Measurements from ENCODE around the gene NLRP8. TPM values are rescaled to one million over a fixed set of nuclear protein-coding genes. Genes with fewer than 3 reads are reported as not detected.
"Not testable (repeated sequence)": the region's sequence is repeated elsewhere in the genome, so short reads cannot be mapped to it uniquely, and the experiment has no call there.

NLRP8 gene
- total RNA-seq = not detected

DNA sequence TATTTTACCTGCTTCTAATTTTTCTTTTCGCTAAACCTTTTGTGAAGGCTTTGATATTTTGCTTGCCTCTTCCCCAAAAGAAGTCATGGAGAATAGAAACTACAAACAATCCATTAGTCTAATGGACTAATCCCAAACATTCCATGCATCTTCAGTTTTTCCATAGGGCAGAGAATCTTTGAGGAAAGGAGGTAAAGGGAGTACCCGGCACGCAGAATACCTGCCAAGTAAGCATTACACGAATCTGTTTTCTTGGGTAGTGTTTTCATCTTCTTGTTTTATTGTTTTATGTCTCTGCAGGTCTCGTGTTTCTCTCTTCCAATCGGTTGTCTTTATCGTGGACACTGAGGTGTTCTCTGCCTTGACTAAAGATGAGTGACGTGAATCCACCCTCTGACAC, at the start of gene NLRP8:
Gene NLRP8 (plus strand): TSS at position 301 of the 400 bp plus-strand sequence.
- ATAC-seq = no peak

GRCh38 chr19:55898911-55899310, 48.7 kb upstream of the NLRP8 start:
- no peak for ATAC-seq

GRCh38 chr19:55901369-55902079, 46.1 kb upstream of the NLRP8 start:
- ATAC-seq = no peak

DNA sequence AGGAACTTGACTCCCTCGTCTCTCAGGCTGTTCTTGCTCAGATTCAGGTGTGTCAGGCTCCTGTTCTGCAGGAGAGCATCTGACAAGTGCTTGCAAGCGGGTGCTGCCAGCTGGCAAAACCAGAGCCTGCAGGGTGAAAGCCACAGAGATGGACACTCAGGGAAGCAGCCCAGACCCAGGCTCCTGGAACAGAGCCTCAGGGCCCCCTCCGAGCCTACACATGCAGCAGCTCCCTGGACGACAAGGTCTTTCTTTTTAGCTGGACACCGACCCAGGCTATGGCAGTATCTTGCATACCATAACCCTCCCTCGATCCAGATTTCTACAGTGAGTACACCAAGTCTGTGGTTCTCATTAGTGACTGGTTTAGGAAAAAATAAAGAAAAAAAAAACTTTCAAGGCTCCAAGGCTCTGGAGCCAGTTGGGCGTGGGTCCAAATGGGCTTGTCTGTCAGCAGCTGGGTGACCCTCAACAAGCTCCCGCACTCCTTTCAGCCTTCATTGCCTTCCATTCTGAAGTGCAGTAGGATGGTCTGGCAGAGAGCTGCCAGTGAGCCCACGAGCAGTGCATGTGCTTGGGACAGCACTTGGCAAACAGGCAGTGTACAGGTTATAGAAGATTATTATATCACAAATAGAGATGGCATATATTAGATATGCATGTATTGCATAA, 45.4 kb upstream of the NLRP8 start:
- ATAC-seq = no peak

DNA sequence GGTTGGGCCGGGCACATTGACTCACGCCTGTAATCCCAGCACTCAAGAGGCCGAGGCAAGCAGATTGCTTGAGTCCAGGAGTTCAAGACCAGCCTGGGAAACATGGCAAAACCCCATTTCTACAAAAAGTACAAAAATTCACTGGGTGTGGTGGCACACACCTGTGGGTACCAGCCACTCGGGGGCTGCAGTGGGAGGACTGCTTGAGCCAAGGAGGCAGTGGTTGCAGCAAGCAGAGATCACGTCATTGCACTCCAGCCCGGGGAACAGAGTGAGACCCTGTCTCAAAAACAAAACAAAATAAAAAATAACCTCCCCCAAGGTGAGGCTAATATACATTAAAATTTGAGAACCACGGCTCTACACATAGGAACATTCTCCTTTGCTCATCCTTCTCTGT, 40.3 kb upstream of the NLRP8 start:
- ATAC-seq = no peak

DNA sequence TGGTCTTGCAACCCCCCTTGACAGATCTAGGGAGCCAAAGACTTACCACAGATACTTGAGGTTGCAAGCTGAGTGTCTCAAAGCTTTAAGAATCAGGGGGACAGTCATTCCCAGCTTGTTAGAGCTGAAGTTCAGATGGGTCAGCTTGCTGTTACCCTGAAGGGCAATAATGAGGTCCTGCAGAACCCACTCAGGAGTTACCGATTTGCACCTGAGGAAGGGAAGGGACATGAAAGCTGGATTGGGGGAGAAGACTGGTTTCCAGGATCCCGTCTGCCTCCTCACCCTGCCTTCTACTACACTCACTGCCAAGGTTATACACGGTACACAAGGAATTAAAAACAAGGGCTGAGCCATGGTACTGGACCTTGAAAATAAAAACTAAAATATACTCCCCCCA, 39.9 kb upstream of the NLRP8 start:
- ATAC-seq = no peak

DNA sequence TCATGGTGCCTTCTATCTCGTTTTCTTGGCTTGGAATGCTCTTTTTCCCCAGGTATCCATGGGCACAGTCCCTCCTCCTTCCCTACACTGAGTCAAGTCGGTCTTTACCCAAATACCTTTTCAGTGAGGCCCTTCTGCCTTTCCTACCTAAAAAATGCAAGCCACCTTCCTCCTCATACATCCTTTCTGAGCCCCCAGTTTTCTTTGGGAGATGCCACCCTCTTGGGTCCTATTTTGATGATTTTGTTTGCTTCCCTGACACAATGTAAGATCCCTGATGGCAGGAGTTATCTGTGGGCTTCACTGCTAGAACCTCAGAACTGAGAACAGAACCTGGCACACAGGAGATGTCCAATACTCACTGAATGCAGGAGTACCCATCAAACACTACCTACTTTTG, 37.8 kb upstream of the NLRP8 start:
- no peak for ATAC-seq

GRCh38 chr19:55912916-55913315, 34.7 kb upstream of the NLRP8 start:
- ATAC-seq = no peak

- no peak for ATAC-seq
Measured at GRCh38 chr19:55913643-55914268, 33.9 kb upstream of the NLRP8 start.

- ATAC-seq = no peak
Measured at GRCh38 chr19:55923556-55923955, 24.1 kb upstream of the NLRP8 start.

- no peak for ATAC-seq
Measured at GRCh38 chr19:55927991-55928390, 19.6 kb upstream of the NLRP8 start.

- ATAC-seq = not testable (repeated sequence)
Measured at GRCh38 chr19:55929258-55929657, 18.4 kb upstream of the NLRP8 start.

GRCh38 chr19:55930996-55931515, 16.6 kb upstream of the NLRP8 start:
- no peak for ATAC-seq

DNA sequence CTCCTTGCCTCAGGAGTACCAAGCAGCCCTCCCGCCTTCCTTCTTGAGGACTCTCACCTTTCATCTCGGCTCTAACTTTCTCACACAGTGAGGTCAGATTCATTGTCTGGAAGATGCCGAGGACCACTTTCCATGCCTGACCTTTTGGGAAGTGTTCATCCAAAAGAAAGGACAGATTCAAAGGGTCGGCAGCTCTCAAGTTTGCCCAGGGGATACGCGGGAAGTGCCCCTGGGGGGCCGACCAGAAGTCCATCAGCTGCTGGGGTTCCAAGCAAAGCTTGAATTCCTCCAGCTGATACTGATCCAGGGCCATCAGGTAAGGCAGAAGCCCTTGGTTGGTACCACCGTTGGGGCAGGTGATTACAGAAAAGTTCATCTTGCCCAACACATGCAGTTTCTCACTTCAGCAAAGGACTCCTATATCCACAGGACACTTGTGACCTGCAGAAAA, 15.7 kb upstream of the NLRP8 start, which contains the start of gene NLRP13:
Gene NLRP13 (minus strand): TSS at position 401 of the 451 bp plus-strand sequence. CDS start 25 bp downstream, at position 376.
- no peak for ATAC-seq

- ATAC-seq = no peak
Measured at GRCh38 chr19:55935206-55935605, 12.4 kb upstream of the NLRP8 start.

GRCh38 chr19:55939206-55939605, 8.4 kb upstream of the NLRP8 start:
- ATAC-seq = no peak

GRCh38 chr19:55940306-55940705, 7.3 kb upstream of the NLRP8 start:
- no peak for ATAC-seq

- ATAC-seq = not testable (repeated sequence)
Measured at GRCh38 chr19:55950566-55950965, 2.9 kb downstream of the NLRP8 start.

DNA sequence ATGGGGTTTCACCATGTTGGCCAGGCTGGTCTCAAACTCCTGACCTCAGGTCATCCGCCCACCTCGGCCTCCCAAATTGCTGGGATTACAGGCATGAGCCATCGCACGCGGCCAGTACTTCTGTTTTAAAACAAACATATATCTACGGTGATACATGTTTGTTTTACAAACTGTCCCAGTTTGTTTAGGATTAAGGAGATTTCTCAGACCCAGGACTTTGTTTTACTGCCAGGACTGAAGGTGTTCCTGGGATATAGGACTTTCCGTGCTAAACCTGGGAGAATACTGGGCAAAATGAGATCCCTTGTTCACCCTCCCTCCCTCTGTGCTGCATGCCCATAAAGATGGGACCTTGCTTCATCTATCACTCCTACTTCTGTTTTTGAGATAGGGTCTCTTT, 8.8 kb downstream of the NLRP8 start:
- no peak for ATAC-seq

GRCh38 chr19:55958356-55958755, 10.7 kb downstream of the NLRP8 start:
- ATAC-seq = no peak

DNA sequence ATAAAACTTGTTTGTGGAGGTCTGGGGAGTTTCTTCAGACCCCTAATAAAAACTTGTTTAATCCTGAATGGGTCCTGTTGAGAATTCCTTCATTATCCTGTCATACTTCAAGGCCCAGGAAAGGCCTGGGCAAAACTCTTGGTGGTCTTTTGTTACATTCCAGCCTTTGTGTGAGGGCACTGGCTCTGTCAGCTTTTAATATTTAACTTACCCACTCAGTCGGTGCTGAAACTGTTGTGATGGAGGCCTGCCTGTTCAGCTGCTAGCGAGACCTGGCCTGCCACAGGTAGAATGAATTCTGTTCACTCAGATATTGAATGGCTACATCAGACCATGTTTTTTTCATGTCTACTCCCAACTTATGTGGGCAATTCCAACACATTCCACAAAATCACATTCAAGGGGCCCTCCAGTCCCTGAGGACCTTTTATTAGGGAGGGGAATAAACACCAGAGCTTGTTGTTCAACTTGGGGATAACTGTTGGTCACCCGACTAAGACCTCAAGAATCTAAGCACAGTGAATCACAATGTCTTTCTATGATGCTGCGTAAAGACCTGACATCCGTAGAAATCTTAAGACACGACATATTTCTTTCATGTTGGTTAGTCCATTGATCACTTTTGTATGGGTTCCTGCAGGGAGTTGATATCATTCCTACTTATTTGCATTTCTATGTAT, 12.5 kb downstream of the NLRP8 start:
- ATAC-seq = no peak

DNA sequence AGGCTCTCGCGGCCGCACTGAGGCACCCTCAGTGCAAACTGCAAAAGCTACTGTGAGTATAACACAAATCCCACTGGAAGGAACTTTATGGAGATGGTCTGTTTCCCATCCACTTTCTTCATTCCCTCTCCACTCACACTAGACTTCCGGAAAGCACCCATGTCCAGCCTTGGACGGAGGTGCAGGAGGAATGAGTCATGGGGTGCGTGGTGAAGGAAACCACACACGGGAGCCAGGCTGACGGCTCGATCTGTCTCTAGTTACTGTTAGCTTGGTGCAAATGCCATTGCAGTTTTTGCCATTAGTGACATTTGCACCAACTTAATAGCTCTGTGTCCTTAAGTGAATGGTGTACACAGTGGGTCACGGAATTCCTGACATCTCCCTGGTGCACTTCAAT, 14.6 kb downstream of the NLRP8 start:
- no peak for ATAC-seq

DNA sequence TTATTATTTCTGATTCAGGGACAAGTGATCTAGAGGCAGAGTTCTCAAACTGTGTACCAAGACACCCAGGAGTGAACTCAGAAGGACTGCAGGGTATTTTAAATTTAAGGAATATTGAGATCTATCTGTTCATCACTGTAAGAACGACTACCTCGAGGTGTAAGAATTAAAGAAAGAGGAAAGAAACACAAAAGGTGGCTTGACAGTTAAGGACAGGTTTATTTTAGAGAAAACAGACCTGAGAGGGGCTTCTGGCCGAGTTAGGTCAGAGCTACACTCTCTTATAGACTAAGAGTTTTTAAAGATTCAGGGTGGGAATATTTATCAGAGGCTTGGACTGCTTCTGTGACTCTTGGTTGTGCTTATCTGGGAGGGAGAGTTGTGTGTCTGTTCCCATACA, 26.4 kb downstream of the NLRP8 start:
- no peak for ATAC-seq
